SK-N-SH (cell line): ENCODE data around the gene FNDC3B.

Experiments used
- CHD2 ChIP-seq: fragments of 150-350 bp; IDR thresholded peaks from 2 replicates; pipeline ENCODE4 v1.6.1; 2018; ENCODE audit warnings: low read length; ENCODE audit not compliant: partially characterized antibody
- CTCF ChIP-seq: fragments of 200-600 bp; sonication (generic); IDR thresholded peaks from 2 replicates; pipeline ENCODE4 v1.6.1; 2017; ENCODE audit warnings: antibody characterized with exemption, mild to moderate bottlenecking, moderate library complexity
- EP300 ChIP-seq, 2 experiments: IDR thresholded peaks; 2 replicates each; pipeline versions ENCODE4 v1.4.0 to v1.6.1; 2012; ENCODE audit warnings: borderline replicate concordance in 1 of 2, low read depth in 1 of 2, low read length in 1 of 2
- FOXJ3 ChIP-seq: sonication (generic); formaldehyde crosslinking; IDR thresholded peaks from 2 replicates; pipeline ENCODE4 v1.5.1; 2020; ENCODE audit warnings: mild to moderate bottlenecking, missing genetic modification reagents
- NFIC ChIP-seq: IDR thresholded peaks from 2 replicates; pipeline ENCODE4 v1.4.0; 2012; ENCODE audit warnings: borderline replicate concordance
- PBX3 ChIP-seq: IDR thresholded peaks from 2 replicates; pipeline ENCODE4; 2012
- POLR2AphosphoS5 ChIP-seq: IDR thresholded peaks from 2 replicates; pipeline ENCODE4 v1.6.1; 2012; ENCODE audit warnings: low read depth, low read length
- REST ChIP-seq: IDR thresholded peaks from 2 replicates; pipeline ENCODE4 v1.6.1; 2012; ENCODE audit warnings: mild to moderate bottlenecking, low read depth, low read length, moderate library complexity
- RFX5 ChIP-seq: IDR thresholded peaks from 2 replicates; pipeline ENCODE4 v1.6.1; 2012; ENCODE audit warnings: mild to moderate bottlenecking, improper control_type of control experiment, low read length
- SIN3A ChIP-seq: IDR thresholded peaks from 2 replicates; pipeline ENCODE4 v1.6.1; 2012; ENCODE audit warnings: low read depth, mild to moderate bottlenecking, low read length, moderate library complexity, borderline replicate concordance
- TAF1 ChIP-seq: IDR thresholded peaks from 2 replicates; pipeline ENCODE4 v1.6.1; 2012; ENCODE audit warnings: low read depth, mild to moderate bottlenecking, low read length, moderate library complexity, borderline replicate concordance
- YY1 ChIP-seq: IDR thresholded peaks from 2 replicates; pipeline ENCODE4 v1.4.0; 2012; ENCODE audit warnings: low read depth, mild to moderate bottlenecking

GRCh38 chr3:172192830-172193415 is 153.5 kb downstream of the FNDC3B start:
- TF ChIP-seq CTCF (no peak), FOXJ3 (CRISPR knock-in tag) (no peak), YY1 (no peak), TAF1 (no peak), NFIC (no peak), PBX3 (no peak), POLR2AphosphoS5 (no peak), SIN3A (no peak), REST (no peak), RFX5 (no peak), CHD2 (no peak), EP300 (IDR thresholded peaks at IDR 0.05; ENCODE audit: borderline replicate concordance in 1 of 2, low read depth in 1 of 2, low read length in 1 of 2) (no peak)
